ENCODE data around the gene COBL. TPM values are rescaled to one million over a fixed set of nuclear protein-coding genes. Genes with fewer than 3 reads are reported as not detected.

COBL gene
- total and polyA plus RNA-seq, 9 of the 15 experiments (the other 6 are each of a cell fraction or from before 2014, with no cell fraction given), result 0.01 to 2.4 (median 0.09) TPM; not detected in 3

DNA sequence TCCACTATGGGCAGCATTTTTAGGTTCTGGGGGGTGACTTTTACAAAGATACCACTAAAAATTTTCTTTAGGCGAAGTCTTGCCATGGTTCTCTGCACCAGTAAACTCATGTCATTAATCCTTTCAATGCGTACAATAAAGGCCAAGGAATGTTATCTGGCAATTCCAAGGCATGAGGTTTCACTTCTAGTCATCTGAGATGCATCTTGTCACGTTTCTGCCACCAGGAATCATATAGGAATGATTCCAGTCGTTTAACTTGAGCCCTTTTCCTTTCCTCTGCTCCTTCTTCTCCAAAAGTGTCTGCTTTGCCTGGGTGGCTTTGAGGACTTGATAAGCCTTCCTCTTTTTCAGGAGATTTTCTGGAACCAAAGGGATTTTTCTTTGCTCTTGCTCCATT lies 56.8 kb downstream of the COBL start:
- Histone ChIP-seq H3K4me2 (ENCODE audit: insufficient read depth, low read length) (no peak overlapping the region), H3K9me1 (ENCODE audit: control insufficient read depth, insufficient read depth, low read length) (no peaks in the 10 kb centered on the region), H3K27ac (ENCODE audit: extremely low read depth, low read depth, low read length) (no peak overlapping the region), H3K36me3 (ENCODE audit: control insufficient read depth, insufficient read depth, low read length) (no peaks in the 10 kb centered on the region), H2AFZ (ENCODE audit: low read depth, low read length) (no peak overlapping the region), H4K20me1 (replicated peaks; ENCODE audit: control insufficient read depth, insufficient read depth, low read length) (0 out of 2 replicates have a peak, but pooled peaks cover 3% of the 10 kb centered on the region), H3K4me1 (replicated peaks in 1 of 2; ENCODE audit: control insufficient read depth in 2 of 2, insufficient read depth in 2 of 2, low read length in 2 of 2) (no peaks in the 10 kb centered on the region), H3K27me3 (ENCODE audit: control insufficient read depth in 2 of 2, insufficient read depth in 2 of 2, low read length in 2 of 2) (peaks cover 0 to 27% of the 10 kb centered on the region in 2 experiments; a peak in 3 of 5 replicates), H3K9ac (ENCODE audit: insufficient read depth in 1 of 2, low read depth in 2 of 2, low read length in 2 of 2) (no peak overlapping the region), H3K4me3 (no peak overlapping the region), H3K9me3 (replicated peaks; ENCODE audit: control insufficient read depth, insufficient read depth, low read depth, low read length) (no peaks in the 10 kb centered on the region), H3K79me2 (ENCODE audit: control insufficient read depth, insufficient read depth, low read length) (no peaks in the 10 kb centered on the region)
- no TSS peak for BruUV-seq (replicated peaks)
- in situ Hi-C loops (cut with MboI), result no loop called here
- DNase-seq (ENCODE audit: extremely low read depth in 1 of 4, low spot score in 3 of 4), result no peak
- ATAC-seq, result no peak
- intact Hi-C loops (cut with micrococcal nuclease), result no loop called here
- WGBS (ENCODE audit: insufficient coverage, low coverage, missing lambda C conversion rate), result 0% methylated on average over 4 of the region's 4 CpGs
- FAIRE-seq, result no peak
- CTCF ChIA-PET (ENCODE audit: low intra/inter-chr PET ratio), result no interaction called here
- POLR2A ChIA-PET, result no interaction called here
- TF ChIP-seq, protein P1, sequence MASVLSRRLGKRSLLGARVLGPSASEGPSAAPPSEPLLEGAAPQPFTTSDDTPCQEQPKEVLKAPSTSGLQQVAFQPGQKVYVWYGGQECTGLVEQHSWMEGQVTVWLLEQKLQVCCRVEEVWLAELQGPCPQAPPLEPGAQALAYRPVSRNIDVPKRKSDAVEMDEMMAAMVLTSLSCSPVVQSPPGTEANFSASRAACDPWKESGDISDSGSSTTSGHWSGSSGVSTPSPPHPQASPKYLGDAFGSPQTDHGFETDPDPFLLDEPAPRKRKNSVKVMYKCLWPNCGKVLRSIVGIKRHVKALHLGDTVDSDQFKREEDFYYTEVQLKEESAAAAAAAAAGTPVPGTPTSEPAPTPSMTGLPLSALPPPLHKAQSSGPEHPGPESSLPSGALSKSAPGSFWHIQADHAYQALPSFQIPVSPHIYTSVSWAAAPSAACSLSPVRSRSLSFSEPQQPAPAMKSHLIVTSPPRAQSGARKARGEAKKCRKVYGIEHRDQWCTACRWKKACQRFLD (CRISPR knock-in tag; IDR thresholded peaks at IDR 0.05), result no peak
- TF ChIP-seq ZKSCAN1 (IDR thresholded peaks at IDR 0.05; ENCODE audit: low read depth, low read length) (no peak), ETV5 (CRISPR knock-in tag; IDR thresholded peaks at IDR 0.05; ENCODE audit: low read depth) (no peak), GABPB1 (CRISPR knock-in tag; IDR thresholded peaks at IDR 0.05) (no peak), NCOA6 (IDR thresholded peaks at IDR 0.05) (no peak), HCFC1 (IDR thresholded peaks at IDR 0.05; ENCODE audit: low read depth, low read length) (no peak), ZBTB34 (CRISPR knock-in tag; IDR thresholded peaks at IDR 0.05) (no peak), ZFP36 (IDR thresholded peaks at IDR 0.05; ENCODE audit: low read depth, low read length, partially characterized antibody) (no peak), SRSF9 (IDR thresholded peaks at IDR 0.05; ENCODE audit: borderline replicate concordance, low read depth, low read length) (no peak), RBM14 (IDR thresholded peaks at IDR 0.05; ENCODE audit: borderline replicate concordance, insufficient read depth, low read depth, low read length) (no peak), PML (IDR thresholded peaks at IDR 0.05; ENCODE audit: low read length) (no peak), JUN (IDR thresholded peaks at IDR 0.05; ENCODE audit: borderline replicate concordance, low read depth, low read length) (no peak), JUN (CRISPR knock-in tag; IDR thresholded peaks at IDR 0.05; ENCODE audit: borderline replicate concordance) (no peak), ZNF431 (CRISPR knock-in tag; IDR thresholded peaks at IDR 0.05) (no peak), CREB1 (IDR thresholded peaks at IDR 0.05) (no peak), CREB1 (CRISPR knock-in tag; IDR thresholded peaks at IDR 0.05) (no peak)
- TF ChIP-seq, protein P2, sequence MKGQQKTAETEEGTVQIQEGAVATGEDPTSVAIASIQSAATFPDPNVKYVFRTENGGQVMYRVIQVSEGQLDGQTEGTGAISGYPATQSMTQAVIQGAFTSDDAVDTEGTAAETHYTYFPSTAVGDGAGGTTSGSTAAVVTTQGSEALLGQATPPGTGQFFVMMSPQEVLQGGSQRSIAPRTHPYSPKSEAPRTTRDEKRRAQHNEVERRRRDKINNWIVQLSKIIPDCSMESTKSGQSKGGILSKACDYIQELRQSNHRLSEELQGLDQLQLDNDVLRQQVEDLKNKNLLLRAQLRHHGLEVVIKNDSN (CRISPR knock-in tag; IDR thresholded peaks at IDR 0.05), result no peak
- TF ChIP-seq, protein P3, sequence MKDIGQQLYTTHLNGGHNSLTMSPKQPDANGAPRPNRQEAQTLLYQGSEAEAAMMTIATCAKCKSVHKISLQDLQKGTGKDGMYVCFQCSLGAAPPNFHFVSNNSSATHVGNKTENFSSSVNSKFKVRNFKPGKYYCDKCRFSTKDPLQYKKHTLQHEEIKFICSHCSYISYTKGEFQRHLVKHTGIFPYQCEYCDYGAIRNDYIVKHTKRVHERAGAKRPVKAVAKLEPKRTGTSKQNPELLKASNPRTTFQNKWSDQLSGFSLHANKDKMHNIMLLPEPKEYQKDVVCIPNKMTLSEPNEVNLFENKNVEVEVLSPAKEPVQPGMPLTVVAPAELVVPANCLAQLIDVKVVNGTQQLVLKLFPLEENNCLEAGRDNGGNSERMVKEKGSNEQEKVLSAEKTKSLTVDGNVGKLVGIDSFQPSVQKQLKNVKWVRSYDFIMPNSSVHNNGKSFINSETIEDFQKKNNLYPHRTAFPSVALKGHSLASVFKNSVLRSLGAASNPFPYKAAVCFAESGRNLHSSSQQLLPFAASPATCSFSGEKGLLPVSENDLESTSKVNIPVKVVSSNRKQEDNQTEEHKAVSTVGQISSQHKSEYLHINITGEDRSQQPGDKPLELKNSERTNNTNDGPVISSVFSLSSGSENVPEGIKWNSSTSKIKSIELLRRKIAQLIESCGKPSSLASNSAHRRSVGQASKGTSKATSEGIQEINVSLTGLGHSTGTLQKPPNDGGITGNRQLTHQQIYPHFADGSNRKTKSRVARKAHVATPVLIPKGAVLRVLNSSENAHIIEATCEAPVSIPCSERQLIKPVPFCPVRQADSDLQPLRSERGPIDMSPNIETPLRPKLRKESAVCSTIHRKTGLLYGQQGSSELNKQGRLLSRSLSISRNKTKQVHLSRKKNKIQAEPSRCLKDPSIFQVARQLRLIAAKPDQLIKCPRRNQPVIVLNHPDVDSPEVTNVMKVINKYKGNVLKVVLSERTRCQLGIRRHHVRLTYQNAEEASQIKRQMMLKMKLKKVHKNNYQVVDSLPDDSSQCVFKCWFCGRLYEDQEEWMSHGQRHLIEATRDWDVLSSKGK (CRISPR knock-in tag; IDR thresholded peaks at IDR 0.05), result no peak
